NB4 (cell line): ENCODE results near the gene LRIF1.

Experiments used
- CTCF ChIP-seq: IDR thresholded peaks from one replicate; pipeline ENCODE4 v1.5.1; 2012; ENCODE audit warnings: low read depth, low read length
- POLR2A ChIP-seq: IDR thresholded peaks from 2 replicates; pipeline ENCODE4 v1.6.1; 2011; ENCODE audit warnings: mild to moderate bottlenecking; ENCODE audit not compliant: insufficient read length; ENCODE audit errors: extremely low read depth

DNA sequence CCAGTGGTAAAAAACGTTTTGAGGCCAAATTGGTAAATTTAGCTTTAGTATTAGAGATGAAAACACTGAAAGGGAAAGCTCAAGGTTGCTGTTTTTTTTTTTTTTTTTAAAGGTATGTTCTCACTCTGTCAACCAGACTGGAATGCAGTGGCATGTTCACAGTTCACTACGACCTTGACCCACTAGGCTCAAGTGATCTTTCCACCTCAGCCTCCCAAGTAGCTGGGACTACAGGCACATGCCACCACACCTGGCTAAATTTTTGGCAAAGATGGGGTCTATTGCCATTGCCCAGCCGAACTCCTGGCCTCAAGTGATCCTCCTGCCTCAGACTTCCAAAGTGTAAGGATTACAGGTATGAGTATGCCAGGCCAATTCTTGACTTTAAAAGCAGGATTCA is 18.9 kb downstream of the LRIF1 start:
- TF ChIP-seq CTCF (no peak), POLR2A (no peak)
